Adipose tissue (tissue), 3 donors: ENCODE measurements around the gene THSD7A. TPM values are rescaled to one million over a fixed set of nuclear protein-coding genes. Genes with fewer than 3 reads are reported as not detected.

Source experiments
- H3K27ac ChIP-seq: one replicate; pipeline ENCODE4 v1.5.1; 2013; ENCODE audit warnings: low read depth, low read length
- WGBS, 3 donors: extraction: QIAGEN DNeasy Blood & Tissue Kit; methylation state at CpG; one replicate each; pipeline ENCODE4 v1.1.7; 2013; 5-methylcytosine and 5-hydroxymethylcytosine counted together
- polyA plus RNA-seq, 3 donors: library from polyadenylated mRNA; stranded (reverse); fragments of 200-250 nt; gene quantifications; one replicate each; pipeline ENCODE4 v1.2.3, GENCODE V29; 2013
- donor health status: healthy with polysubstance abuse.
- donor health status: Bipolar disorder and iron deficiency.
- donor health status: healthy.

Gene THSD7A
- polyA plus RNA-seq, 3 donors: 0.28 to 1.9 (median 0.79) TPM

DNA sequence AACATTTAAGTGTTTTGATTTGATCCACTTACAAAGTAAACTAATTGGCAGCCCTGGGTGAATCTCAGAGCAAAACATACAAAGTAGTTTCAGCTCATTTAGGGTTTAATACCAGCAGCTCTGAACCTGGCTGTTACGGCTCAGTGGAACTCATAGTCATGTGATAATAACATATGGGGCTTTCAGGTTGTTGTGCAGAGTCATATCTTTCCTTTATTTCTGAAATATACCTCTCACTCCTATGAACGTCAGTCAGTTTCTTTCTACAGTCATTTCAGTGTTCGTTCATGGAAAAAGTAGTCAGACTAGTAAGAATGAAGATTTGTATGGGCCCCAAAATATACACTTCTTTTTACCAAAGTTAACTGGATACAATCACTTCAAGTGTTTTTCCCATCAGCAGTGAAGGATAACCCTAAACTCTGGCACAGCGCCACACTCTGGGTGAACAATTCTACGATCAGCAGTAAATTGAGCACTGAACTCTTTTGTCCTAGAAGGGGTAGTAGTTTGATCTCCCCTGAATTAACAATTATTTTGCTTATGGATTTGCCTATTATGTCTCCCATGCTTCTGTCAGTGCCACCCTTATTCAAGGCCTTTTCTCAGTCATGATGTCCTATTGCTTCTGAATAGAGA lies 218.6 kb downstream of the THSD7A start:
- 75 to 89% (median 88%) methylated on average over 5 of the region's 5 CpGs for WGBS, 3 donors
- H3K27ac ChIP-seq: no peak overlapping the region

DNA sequence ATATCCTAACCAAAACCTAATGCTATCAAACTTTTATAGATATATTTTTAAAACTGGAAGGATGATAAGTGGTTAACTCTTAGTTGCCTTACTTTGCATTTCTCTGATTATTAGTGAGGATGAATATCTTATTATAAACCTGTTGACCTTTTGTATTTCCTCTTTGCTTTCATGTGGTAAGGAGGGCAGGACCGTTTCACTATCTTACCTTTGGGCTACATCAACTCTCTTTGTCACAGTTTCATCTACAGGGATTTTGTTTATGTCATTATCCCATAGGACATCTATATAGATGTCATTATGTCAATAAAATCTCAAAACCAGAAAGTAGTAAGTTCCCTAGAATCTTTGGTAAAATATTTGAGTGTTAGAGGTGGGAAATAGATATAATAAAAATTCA lies 219.3 kb downstream of the THSD7A start:
- WGBS, 3 donors: 59 to 81% (median 70%) methylated on average over 1 of the region's 1 CpG
- H3K27ac ChIP-seq: no peak overlapping the region

DNA sequence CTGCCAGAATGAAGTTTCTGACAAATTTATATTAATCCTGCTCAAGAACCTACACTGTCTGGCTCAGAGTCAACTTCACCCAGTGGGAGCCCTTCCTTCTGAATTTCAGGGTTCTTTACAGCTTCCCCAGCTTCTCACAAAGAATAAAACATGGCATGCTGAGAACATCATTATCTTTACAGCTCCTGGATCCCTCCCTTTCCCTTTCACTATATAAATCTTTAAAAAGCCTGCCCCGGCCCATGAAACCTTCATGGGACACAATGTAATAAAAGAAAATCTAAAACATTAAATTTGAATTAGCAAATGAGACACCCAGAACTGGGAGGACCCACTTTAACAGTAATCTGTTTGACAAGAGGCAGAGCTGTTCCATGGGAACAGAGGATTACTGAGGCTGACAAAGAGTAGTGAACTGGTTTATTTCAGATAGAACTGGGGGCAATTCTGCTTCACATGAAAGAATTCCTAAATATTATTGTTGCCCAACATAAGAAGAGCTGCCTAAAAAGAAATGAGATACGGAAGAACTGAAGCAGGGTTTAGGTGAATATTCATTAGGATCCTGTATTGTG lies 222.8 kb downstream of the THSD7A start:
- H3K27ac ChIP-seq: no peak overlapping the region

DNA sequence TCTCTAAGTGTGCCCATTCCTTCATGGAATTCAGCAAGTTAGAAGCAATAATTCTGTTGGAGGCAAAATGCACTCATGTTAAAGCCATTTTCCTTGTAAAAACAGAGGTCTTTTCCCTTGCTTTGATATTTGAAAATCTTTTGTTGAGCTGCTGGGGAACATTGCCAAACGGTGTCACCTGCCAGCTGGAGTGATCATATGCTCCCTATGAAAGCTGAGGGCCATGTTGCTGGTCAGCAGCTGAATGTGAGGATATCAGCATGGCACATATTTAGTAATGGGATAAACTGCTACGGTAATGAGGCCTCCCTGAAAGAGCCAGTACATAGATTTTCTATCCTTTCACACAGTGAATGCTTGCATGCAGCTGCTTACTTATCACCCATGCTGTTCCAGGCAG lies 224.3 kb downstream of the THSD7A start:
- no peak overlapping the region for H3K27ac ChIP-seq
- whole genome bisulfite sequencing, 3 donors: 28 to 67% (median 37%) methylated on average over 2 of the region's 2 CpGs

More for the DNA sequence above, 222.8 kb downstream of the THSD7A start:
- 76 to 89% (median 80%) methylated on average over 2 of the region's 2 CpGs for WGBS, 3 donors

DNA sequence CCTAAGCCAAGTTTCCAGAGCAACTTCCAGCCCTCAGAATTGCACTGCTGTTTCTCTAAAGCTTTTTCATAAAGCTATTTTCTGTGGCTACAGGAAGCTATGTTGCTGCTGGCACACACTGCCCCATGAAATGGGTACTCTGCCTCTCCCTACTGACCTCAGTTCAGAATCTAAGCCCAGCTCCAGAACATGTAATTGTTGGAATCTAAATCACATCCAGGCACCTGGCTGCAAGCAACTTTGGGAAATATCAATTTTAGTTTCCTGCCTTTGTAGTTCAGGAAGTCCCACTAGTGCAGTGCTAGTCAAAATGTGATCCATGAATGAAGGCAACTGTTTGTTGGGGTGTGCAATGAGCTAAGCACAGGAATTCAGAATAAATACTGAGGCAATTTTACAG lies 226.2 kb downstream of the THSD7A start:
- H3K27ac ChIP-seq: no peak overlapping the region

DNA sequence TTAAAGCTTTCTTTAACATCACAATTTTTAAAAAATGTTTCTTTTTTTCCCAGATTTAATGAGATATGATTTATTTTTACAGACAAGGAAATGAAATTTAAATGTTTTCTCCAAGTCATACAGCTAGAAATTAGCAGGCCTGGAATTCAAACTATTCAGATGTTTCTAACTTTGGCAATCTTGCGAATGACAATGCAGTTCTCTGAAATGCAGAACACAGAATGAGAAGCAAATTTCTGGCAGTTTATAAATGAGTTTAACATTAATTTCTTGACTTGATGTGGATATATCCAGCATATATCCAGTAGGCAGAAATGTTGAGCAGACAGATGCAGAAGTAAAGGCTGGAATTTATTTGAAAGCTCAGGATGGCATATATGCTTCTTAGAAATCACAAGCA lies 227.5 kb downstream of the THSD7A start:
- no peak overlapping the region for H3K27ac ChIP-seq
- WGBS, 3 donors: 51 to 75% (median 66%) methylated on average over 1 of the region's 1 CpG

DNA sequence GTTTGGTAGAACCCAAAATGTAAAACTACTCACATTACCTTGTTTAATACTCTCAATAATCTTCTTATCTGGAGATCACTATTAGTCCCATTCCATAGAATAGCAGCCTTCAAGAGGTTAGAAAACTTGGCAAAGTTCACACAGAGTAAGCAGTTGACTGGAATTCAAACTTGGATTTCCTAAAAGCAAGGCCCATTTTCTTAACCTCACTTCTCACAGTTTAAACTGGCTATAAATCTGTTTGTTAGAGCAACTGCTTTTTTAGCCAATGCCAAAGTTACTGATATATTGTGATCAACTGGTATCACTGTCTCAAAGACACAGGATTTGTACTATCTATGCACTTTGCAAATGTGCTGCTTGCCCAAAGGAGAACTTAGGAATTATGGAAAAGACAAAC lies 230.2 kb downstream of the THSD7A start:
- H3K27ac ChIP-seq: no peak overlapping the region

DNA sequence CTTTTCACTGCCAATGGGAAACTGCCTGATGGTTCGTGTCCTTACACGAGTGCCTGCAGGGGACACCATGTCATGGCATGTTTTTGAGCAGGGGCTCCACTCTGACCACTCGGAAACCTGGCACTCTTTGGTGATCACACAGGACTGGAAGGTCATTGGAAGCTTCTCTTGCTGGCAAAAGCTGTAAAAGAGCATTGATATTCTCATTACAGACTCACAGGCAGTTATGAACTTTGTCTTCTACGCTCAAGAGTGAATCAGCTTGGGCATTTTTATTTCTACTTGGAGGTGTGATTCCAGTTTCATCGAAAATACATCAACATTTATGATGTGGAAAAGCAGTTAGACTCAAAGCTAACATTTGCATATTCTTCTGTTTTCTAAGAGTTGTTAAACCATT lies 238.7 kb downstream of the THSD7A start:
- 59 to 93% (median 86%) methylated on average over 5 of the region's 5 CpGs for WGBS, 3 donors
- H3K27ac ChIP-seq: no peak overlapping the region

DNA sequence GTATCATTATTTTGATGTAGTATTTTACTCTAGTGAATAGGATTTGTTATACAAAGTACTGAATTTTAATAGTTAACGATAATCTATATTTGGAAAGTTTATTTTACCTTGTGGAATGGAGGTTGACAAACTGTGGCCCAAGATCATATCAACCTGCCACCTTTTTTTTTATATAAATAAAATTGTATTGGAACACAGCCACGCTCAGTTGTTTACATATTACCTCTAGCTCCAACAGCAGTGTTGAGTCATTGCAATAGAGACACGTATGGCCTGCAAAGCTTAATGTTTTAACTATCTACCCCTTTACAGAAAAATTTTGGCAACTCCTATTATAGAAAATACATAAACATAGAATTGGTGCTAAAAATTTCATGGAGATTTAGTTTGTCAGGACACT lies 239.3 kb downstream of the THSD7A start:
- WGBS, 3 donors: 40 to 86% (median 80%) methylated on average over 3 of the region's 3 CpGs
- no peak overlapping the region for H3K27ac ChIP-seq

DNA sequence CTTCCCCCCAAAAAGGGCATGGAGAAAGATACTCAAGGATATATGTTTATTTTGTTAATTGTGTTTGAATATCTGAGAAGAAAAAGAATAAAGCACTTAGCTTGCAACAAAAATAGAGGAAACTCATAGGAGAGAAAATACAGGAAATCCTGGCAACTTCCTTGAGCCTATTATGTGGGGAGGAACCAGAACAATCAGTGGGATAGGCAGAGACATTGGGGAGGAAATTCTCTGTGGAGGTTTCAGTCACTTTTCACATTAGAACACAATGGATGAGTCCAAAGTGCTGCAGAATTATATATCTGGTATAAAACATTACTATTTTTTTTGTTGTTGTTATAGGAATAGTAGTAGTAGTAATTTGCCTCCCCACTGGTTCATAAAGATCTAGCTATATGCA lies 240.1 kb downstream of the THSD7A start:
- no peak overlapping the region for H3K27ac ChIP-seq

DNA sequence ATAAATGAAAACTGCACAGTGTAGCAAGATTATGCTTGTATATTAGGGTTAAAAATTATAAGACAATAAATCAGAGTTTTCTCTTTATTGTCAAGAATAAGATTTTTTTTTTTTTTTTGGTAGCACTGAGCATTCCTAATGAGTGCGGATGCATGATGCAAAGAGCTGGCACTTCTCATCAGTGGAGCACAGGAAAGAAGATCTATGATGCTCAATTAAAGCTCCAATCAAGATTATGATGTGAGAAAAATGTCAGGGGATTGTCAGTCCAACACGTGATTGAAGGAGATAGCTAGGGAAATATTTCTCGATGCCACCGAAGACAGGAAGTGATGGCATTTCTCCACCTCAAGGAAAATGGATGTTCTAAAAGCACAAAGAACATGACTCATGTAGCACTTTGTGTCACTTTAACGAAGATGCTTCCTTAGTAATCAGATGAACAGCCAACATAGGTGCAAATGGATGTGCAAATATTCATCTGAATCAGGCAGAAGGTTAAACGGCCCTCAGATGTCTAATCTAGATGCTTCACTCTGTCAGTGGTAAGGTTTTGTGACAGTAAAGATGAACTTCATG lies 240.9 kb downstream of the THSD7A start:
- WGBS, 3 donors: 66 to 77% (median 75%) methylated on average over 6 of the region's 6 CpGs
- H3K27ac ChIP-seq: no peak overlapping the region

DNA sequence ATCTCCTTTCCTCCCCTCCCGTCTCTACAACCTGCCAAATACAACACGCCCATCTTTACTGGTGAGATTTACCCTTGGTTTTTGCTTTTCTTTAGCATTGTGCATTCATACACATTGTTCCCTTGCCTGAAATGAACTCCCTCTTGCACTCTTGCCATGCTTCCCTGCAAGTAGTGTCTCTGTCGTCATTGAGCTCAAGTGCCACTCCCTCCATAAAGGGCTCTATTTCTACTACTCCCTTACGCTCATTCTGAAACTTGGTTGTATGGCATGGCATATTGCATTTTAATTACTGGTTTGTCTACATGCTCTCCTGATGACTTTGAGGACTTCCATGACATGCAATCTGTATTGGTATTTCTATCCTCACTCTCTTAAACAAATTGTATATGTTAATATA lies 242.7 kb downstream of the THSD7A start:
- 86 to 92% (median 90%) methylated on average over 4 of the region's 4 CpGs for WGBS, 3 donors
- H3K27ac ChIP-seq: no peak overlapping the region

DNA sequence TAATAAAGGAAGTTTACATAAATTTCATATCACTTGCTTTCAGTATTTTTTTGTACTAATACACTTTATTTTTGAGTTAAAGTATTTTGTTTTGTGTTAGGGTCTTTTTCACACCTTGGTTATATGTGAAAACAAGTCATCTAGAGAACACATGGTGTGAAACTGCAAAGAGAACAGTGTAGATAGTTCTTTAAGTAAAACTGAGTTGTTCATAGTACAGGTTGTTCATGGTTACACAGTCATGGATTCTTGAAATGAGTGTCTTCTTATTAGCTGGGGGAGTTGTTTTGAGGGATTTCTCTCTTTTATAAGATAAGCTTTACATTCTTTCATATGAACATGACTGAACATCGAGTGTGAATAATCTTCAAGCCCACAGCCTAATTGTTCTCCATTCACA lies 244.2 kb downstream of the THSD7A start:
- H3K27ac ChIP-seq: no peak overlapping the region
- WGBS, 3 donors: 74 to 79% (median 75%) methylated on average over 1 of the region's 1 CpG

DNA sequence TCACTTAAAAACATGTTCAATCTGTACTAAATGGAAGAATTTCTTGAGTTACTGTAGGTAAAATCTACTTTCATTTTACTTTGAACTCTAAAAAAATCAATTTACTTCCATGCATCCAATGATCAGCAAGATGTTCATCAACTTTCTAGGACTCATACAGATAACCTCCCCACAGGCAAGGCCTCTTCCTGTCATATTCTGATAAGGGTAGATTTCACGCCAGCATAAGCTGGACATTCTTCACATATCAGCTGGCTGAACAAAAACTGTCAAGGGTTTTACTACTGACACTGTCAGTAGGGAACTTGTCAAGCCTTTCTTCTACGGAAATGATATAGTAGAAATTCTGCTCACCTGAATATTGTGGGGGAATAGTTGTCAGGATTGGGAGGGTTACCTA lies 244.9 kb downstream of the THSD7A start:
- WGBS, 3 donors: 73 to 85% (median 84%) methylated on average over 2 of the region's 2 CpGs
- no peak overlapping the region for H3K27ac ChIP-seq

DNA sequence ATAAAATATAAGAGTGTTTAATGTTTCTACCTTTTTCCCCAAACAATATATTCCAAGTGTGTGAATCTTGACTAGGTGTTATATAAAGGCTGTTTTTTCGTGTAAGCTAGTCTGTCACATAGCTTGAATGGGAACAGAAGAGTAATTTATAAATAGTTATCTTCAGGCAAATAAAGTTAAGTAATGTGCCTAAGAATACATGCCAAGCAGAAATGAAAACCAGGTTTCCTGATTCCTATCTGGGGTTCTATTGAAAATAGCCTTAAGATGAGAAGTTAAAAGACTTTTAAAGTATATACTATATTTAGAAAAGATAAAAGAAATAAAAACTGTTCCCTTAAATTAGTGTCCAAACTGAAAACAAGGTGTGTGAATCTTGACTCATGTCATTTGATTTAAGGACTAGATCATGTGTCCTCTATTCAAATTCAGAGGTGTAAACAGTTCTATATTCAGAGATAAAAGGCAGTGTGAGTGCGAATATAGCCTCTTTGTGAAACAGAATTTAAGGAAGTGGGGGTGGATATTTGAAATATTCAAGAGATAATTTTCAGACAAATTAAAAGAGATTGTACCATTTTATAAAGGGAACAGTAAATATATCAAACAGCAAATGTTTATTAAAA lies 247.5 kb downstream of the THSD7A start:
- WGBS, 3 donors: 12 to 51% (median 36%) methylated on average over 2 of the region's 2 CpGs
- no peak overlapping the region for H3K27ac ChIP-seq

DNA sequence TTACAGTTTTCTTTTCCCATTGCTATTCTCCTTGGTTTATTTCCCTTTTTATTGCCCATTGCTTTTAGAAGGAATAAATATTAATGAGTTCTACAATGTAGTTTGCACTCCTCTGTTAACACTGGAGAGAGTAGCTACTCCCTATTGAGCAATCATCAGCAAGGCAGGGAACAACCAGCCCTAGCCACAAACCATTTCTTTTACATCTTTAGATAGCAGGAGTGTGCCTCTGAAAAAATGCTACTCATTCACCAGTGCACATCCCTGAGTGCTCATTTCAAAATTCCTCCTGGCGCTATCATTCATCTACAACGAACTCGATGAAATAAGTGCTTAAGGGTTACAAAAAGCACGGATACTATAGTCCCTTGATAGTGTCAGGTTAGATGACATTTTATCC lies 252.9 kb downstream of the THSD7A start:
- 87 to 95% (median 91%) methylated on average over 4 of the region's 4 CpGs for WGBS, 3 donors
- no peak overlapping the region for H3K27ac ChIP-seq

DNA sequence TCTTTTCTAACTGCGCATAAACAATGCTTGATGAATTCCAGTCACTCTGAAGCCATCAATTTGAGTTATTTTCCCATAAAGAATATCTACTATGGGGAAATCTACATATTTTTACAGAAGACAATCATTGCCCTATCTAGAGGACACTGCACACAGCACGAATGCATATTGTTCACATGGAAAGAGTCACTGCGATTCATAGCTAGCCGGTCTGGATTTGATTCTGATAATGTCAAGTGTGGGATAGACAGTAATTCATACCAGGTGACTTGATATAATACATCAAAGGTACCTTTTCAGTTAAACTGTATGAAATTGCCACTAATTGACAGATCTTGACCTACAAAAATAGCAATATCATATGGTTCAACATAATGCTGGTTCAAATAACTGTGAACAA lies 255.7 kb downstream of the THSD7A start:
- WGBS, 3 donors: 87 to 95% (median 93%) methylated on average over 4 of the region's 4 CpGs
- no peak overlapping the region for H3K27ac ChIP-seq

DNA sequence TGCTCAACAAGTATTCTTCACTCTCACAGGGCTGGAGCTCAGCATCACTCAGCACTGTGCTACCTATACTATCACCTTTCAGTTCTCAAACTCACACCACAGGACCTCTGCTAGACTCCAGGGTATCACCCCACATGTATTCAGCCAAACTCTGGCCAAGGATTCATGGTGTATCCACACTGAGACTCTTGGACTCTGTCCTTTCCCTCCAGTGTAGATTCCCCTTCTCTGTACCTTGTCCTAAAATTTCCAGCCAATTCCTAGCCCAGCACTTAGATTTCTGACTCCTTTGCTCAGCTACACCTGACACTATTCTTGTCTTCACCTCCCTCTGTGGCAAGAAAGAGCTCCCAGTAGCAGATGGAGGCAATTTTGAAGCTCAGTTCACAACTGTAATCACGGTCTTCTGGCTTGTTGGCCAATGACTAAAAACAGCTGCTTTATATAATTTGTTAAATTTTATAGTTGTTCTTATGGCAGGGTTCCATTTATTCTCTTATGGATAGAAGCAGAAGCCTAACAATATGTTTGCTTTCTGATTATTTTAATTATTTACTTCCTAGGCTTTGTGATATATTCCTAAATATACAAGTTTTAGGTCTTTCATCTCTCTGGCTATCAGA lies 258.8 kb downstream of the THSD7A start:
- WGBS, 3 donors: 61 to 81% (median 77%) methylated on average over 1 of the region's 1 CpG
- no peak overlapping the region for H3K27ac ChIP-seq

DNA sequence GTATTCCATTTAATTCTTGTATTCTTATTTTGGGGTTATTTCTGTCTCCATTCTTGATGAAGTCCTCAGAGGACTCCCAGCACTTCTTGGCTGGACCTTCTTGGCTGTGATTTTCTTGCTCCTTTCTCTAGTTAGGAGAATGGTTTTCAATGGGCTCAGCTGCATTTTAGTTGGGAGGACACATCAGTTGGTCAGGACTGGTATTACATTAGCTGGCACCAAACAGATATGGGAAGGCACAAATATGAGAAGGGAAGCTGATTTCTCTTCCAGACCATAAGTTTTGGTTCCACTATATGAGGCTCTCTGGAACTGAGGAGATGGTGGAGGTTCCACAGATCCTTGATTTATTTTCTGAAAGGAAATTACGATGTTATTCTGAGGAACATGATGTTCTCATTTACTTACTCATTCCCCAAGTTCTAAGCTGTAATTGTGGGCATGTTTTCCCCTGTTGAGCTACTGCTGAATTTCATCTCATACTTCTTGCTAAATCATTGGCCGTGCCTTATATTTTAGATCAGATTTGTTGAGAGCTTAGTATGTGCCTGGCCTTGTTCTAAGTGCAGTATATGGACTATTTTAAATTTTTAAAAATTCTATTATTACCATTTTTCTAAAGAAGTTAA lies 261.0 kb downstream of the THSD7A start:
- H3K27ac ChIP-seq: no peak overlapping the region
- WGBS, 3 donors: 81 to 87% (median 85%) methylated on average over 2 of the region's 2 CpGs
